A549 treated with CpdA at 1 μM for 4 hours (cell line): ENCODE results near the gene DONSON. TPM values are rescaled to one million over a fixed set of nuclear protein-coding genes. Genes with fewer than 3 reads are reported as not detected.

Source experiments
- total RNA-seq: library from RNA; stranded (reverse); fragments of 200-300 nt; extraction: Qiagen RNA extraction; gene quantifications from 5 replicates; pipeline ENCODE4 v1.2.3, GENCODE V29; 2022; ENCODE audit warnings: low read depth

Gene DONSON
- 14.5 to 23.0 TPM (median 18.1 TPM) in 5 replicates for total RNA-seq

GRCh38 chr21:33588485-33589335 lies at the start of gene DONSON:
DONSON (minus strand) TSS chr21:33588684; CDS start chr21:33588641, 43 bp downstream.

GRCh38 chr21:33542640-33543504 lies 45.6 kb downstream of the DONSON start, which contains the start of gene SON:
SON (plus strand) TSS chr21:33543038; CDS start chr21:33543093, 55 bp downstream.

GRCh38 chr21:33541756-33542639 lies 46.5 kb downstream of the DONSON start, which contains the start of gene GART:
GART (minus strand) TSS chr21:33542117; CDS start chr21:33539315, 2,802 bp downstream.

Other genes with a start within 250 kb of the DONSON start
- gene IFNGR2, start 185.3 kb downstream of the DONSON start, total RNA-seq = 50.7 to 63.2 TPM (median 57.1 TPM) in 5 replicates
- 11.9 to 12.8 TPM (median 12.7 TPM) in 5 replicates for gene TMEM50B, start 108.7 kb downstream of the DONSON start, total RNA-seq
- 0.10 to 0.61 TPM (median 0.43 TPM) in 5 replicates for gene DNAJC28, start 97.0 kb downstream of the DONSON start, total RNA-seq
- gene GART, start 46.6 kb downstream of the DONSON start, total RNA-seq = 62.1 to 75.5 TPM (median 70.9 TPM) in 5 replicates
- gene SON, start 45.6 kb downstream of the DONSON start, total RNA-seq = 84.5 to 124 TPM (median 87.8 TPM) in 5 replicates
- gene CRYZL1, start 53.1 kb upstream of the DONSON start, total RNA-seq = 10.7 to 16.6 TPM (median 15.2 TPM) in 5 replicates
- gene ITSN1, start 53.8 kb upstream of the DONSON start, total RNA-seq = 13.1 to 23.9 TPM (median 14.9 TPM) in 5 replicates